Fibroblast of pulmonary artery (primary cell): Measurements from ENCODE around the gene PCDHGA1.
A peak's percentile ranks its signal among the peaks of the same experiment; 100 is the strongest.

Source experiments
- DNase-seq: peaks from one replicate; pipeline ENCODE4 v3.0.0-alpha.2; 2010; ENCODE audit warnings: low read depth
- H3K4me3 ChIP-seq: replicated peaks from 2 replicates; pipeline ENCODE4 v1.5.1; 2011; ENCODE audit warnings: low read depth, mild to moderate bottlenecking, control low read depth, low read length, moderate library complexity
- CTCF ChIP-seq: IDR thresholded peaks from 2 replicates; pipeline ENCODE4 v1.5.1; 2011; ENCODE audit warnings: mild to moderate bottlenecking, control low read depth, low read length, inconsistent platforms; ENCODE audit errors: missing control alignments

Gene PCDHGA1

GRCh38 chr5:141558150-141558549, 227.8 kb downstream of the PCDHGA1 start:
- no peak for TF ChIP-seq CTCF
- peak; percentile 74 for DNase-seq
- peak overlapping the region; percentile 3 for H3K4me3 ChIP-seq

GRCh38 chr5:141559461-141559860, 229.1 kb downstream of the PCDHGA1 start:
- TF ChIP-seq CTCF: no peak
- H3K4me3 ChIP-seq: no peak overlapping the region
- DNase-seq: peak; percentile 85

GRCh38 chr5:141560151-141560550, 229.8 kb downstream of the PCDHGA1 start:
- TF ChIP-seq CTCF: no peak
- H3K4me3 ChIP-seq: no peak overlapping the region

GRCh38 chr5:141560725-141561483, 230.6 kb downstream of the PCDHGA1 start:
- peak; percentile 89 for TF ChIP-seq CTCF
- no peak overlapping the region for H3K4me3 ChIP-seq
- peak; percentile 99 for DNase-seq

More at GRCh38 chr5:141560151-141560550, 229.8 kb downstream of the PCDHGA1 start:
- DNase-seq: peak; percentile 53
